Neural progenitor cell (in vitro differentiated cells): Measurements from ENCODE around the gene MED25. TPM values are rescaled to one million over a fixed set of nuclear protein-coding genes. Genes with fewer than 3 reads are reported as not detected.

Experiments
- DNase-seq: peaks from one replicate; pipeline ENCODE4 v3.0.0-alpha.2; 2016; ENCODE audit warnings: low spot score
- H2AFZ ChIP-seq: fragments of 200-600 bp; sonication (generic); replicated peaks from 2 replicates; pipeline ENCODE4 v1.6.1; 2016; ENCODE audit warnings: antibody characterized with exemption
- H3F3A ChIP-seq: fragments of 200-600 bp; sonication (generic); 2 replicates; pipeline ENCODE4 v1.6.1; 2016; ENCODE audit warnings: antibody characterized with exemption, low read depth
- H3K27ac ChIP-seq: fragments of 200-600 bp; sonication (generic); 2 replicates; pipeline ENCODE4 v1.5.1; 2016; ENCODE audit warnings: mild to moderate bottlenecking
- H3K27me3 ChIP-seq: fragments of 200-600 bp; sonication (generic); 2 replicates; pipeline ENCODE4 v1.6.1; 2016; ENCODE audit warnings: mild to moderate bottlenecking, moderate library complexity
- H3K36me3 ChIP-seq: fragments of 200-600 bp; sonication (generic); 2 replicates; pipeline ENCODE4 v1.5.1; 2016
- H3K4me1 ChIP-seq: fragments of 200-600 bp; sonication (generic); 2 replicates; pipeline ENCODE4 v1.6.1; 2016; ENCODE audit warnings: mixed run types
- H3K4me2 ChIP-seq: fragments of 200-600 bp; sonication (generic); 2 replicates; pipeline ENCODE4 v1.6.1; 2016
- H3K4me3 ChIP-seq: fragments of 200-600 bp; sonication (generic); 2 replicates; pipeline ENCODE4 v1.5.1; 2016
- H3K79me2 ChIP-seq: fragments of 200-600 bp; sonication (generic); 2 replicates; pipeline ENCODE4 v1.6.1; 2016; ENCODE audit warnings: low read depth
- H3K9ac ChIP-seq: fragments of 200-600 bp; sonication (generic); 2 replicates; pipeline ENCODE4 v1.6.1; 2016
- H3K9me3 ChIP-seq: fragments of 200-600 bp; sonication (generic); 2 replicates; pipeline ENCODE4 v1.5.1; 2016; ENCODE audit warnings: low read depth
- H4K20me1 ChIP-seq: fragments of 200-600 bp; sonication (generic); 2 replicates; pipeline ENCODE4 v1.6.1; 2016; ENCODE audit warnings: low read depth
- H3K27ac Mint-ChIP-seq: 3 replicates; pipeline ENCODE4 v1.8.0; 2021; ENCODE audit warnings: mixed read lengths
- H3K27me3 Mint-ChIP-seq: 2 replicates; pipeline ENCODE4 v1.8.0; 2022; ENCODE audit warnings: low read depth, mild to moderate bottlenecking, inconsistent platforms, moderate library complexity, mixed read lengths; ENCODE audit not compliant: insufficient read depth
- H3K36me3 Mint-ChIP-seq: 3 replicates; pipeline ENCODE4 v1.8.0; 2021; ENCODE audit warnings: mixed read lengths
- H3K4me1 Mint-ChIP-seq: 3 replicates; pipeline ENCODE4 v1.8.0; 2021; ENCODE audit warnings: mixed read lengths
- H3K4me3 Mint-ChIP-seq: 3 replicates; pipeline ENCODE4 v1.8.0; 2021; ENCODE audit warnings: mild to moderate bottlenecking, moderate library complexity, mixed read lengths
- H3K9me3 Mint-ChIP-seq: 3 replicates; pipeline ENCODE4 v1.8.0; 2020; ENCODE audit warnings: mixed read lengths
- EZH2 ChIP-seq: fragments of 200-600 bp; sonication (generic); IDR thresholded peaks from 2 replicates; pipeline ENCODE4 v1.6.1; 2017; ENCODE audit warnings: antibody characterized with exemption, mild to moderate bottlenecking, moderate library complexity
- EZH2phosphoT487 ChIP-seq: fragments of 200-600 bp; sonication (generic); IDR thresholded peaks from 2 replicates; pipeline ENCODE4 v1.6.1; 2017; ENCODE audit warnings: antibody characterized with exemption
- total RNA-seq: library from RNA; depleted of rRNA; stranded (reverse); fragments of >200 nt; gene quantifications from 2 replicates; pipeline ENCODE4 v1.2.3, GENCODE V29; 2015; ENCODE audit warnings: low replicate concordance
- TF ChIP-seq, protein P1 (sequence below): fragments of 200-600 bp; sonication (generic); IDR thresholded peaks from 2 replicates; pipeline ENCODE4 v1.5.1; 2017; ENCODE audit warnings: antibody characterized with exemption, mild to moderate bottlenecking

MED25 gene
- total RNA-seq, 1 donor from 2014 or later = 44.9 TPM

DNA sequence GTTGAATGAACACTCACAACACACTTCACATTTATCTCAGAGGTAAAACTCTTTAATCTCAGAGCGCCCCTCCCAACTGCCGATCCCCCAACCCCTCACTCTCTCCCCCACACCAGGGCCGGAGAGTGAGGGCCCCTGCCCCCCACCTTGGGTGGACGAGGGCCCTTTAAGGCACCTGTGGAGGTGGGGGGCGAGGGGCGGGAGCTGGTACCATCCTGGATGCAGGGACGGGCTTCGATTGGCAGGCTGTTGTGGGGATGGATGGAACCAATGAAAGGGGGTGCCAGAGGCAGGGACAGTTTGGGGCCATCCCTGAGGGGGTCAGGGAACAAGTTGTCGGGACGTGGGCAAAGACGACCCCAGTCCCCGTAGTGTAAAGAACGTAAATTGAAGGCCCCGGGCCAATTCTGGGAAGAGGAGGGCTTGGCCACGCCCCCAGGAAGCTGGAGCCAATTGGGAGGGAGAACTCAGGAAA lies 51.0 kb downstream of the MED25 start:
- Mint-ChIP-seq H3K9me3 (no peaks in the 10 kb centered on the region), H3K27ac (peak overlapping the region; percentile 57), H3K4me3 (no peak overlapping the region), H3K4me1 (peaks cover 50% of the 10 kb centered on the region), H3K27me3 (peaks cover 11% of the 10 kb centered on the region), H3K36me3 (peaks cover 16% of the 10 kb centered on the region)
- H3K79me2 ChIP-seq = peaks cover 32% of the 10 kb centered on the region
- no peaks in the 10 kb centered on the region for H3K36me3 ChIP-seq
- H3K9ac ChIP-seq = no peak overlapping the region
- H3K4me3 ChIP-seq = peak overlapping the region; percentile 41
- H3K27ac ChIP-seq = peak overlapping the region; percentile 42
- H2AFZ ChIP-seq = no peak overlapping the region
- peaks cover 15% of the 10 kb centered on the region for H3K4me1 ChIP-seq
- TF ChIP-seq, protein P1, sequence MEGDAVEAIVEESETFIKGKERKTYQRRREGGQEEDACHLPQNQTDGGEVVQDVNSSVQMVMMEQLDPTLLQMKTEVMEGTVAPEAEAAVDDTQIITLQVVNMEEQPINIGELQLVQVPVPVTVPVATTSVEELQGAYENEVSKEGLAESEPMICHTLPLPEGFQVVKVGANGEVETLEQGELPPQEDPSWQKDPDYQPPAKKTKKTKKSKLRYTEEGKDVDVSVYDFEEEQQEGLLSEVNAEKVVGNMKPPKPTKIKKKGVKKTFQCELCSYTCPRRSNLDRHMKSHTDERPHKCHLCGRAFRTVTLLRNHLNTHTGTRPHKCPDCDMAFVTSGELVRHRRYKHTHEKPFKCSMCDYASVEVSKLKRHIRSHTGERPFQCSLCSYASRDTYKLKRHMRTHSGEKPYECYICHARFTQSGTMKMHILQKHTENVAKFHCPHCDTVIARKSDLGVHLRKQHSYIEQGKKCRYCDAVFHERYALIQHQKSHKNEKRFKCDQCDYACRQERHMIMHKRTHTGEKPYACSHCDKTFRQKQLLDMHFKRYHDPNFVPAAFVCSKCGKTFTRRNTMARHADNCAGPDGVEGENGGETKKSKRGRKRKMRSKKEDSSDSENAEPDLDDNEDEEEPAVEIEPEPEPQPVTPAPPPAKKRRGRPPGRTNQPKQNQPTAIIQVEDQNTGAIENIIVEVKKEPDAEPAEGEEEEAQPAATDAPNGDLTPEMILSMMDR = no peak
- no peak for TF ChIP-seq EZH2
- no peaks in the 10 kb centered on the region for H3K9me3 ChIP-seq
- peak overlapping the region; percentile 78 for H3K4me2 ChIP-seq
- H3F3A ChIP-seq = peaks cover 61% of the 10 kb centered on the region
- H4K20me1 ChIP-seq = peaks cover 14% of the 10 kb centered on the region
- no peaks in the 10 kb centered on the region for H3K27me3 ChIP-seq
- DNase-seq = no peak

DNA sequence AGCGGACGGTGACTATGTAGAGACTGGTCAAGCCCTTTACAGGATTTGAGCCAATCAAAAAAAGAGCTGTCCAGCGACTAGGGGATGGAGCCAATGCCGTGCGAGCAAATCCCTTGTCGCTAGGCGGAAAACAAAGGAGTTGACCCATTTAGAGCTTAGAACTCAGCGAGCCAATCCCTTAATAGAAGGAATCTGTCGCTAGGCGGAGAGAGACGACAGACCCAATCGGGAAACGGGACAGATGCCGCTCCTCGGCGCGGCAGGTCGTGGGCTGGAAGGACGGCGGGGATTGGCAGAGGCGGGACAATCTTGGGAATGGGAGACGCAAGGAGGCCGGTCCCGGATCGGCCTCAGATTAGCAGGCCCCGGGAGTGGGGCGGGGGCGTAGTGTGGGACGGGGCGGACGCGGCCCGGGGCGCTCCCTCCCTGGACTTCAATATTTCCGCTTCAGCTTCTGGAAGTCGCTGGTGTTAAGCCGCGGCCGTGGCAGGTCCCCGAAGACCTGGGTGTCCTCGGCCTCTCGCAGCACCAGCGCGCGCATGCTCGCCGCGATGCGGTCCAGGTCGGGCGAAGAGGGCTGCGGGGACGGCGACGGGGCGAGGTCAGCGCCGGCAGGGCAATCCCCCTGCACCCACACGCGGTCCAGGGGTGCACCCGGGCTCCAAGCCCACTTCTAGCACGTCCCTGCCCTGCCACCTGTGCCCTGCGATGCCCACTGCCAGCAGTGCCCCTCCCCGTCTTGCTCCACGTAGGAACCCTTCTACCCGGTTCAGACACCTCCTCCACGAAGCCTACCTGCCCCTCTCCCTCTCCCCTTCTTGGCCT lies 51.6 kb downstream of the MED25 start:
- Histone ChIP-seq H3F3A (peaks cover 54% of the 10 kb centered on the region), H2AFZ (peak overlapping the region; percentile 22), H3K9me3 (no peaks in the 10 kb centered on the region), H3K4me1 (peaks cover 15% of the 10 kb centered on the region), H3K4me2 (peak overlapping the region; percentile 77), H4K20me1 (peaks cover 7% of the 10 kb centered on the region), H3K4me3 (peak overlapping the region; percentile 50), H3K79me2 (peaks cover 31% of the 10 kb centered on the region), H3K36me3 (no peaks in the 10 kb centered on the region), H3K27ac (peak overlapping the region; percentile 79), H3K27me3 (no peaks in the 10 kb centered on the region), H3K9ac (peak overlapping the region; percentile 34)
- no peak for TF ChIP-seq EZH2phosphoT487
- H3K9me3 Mint-ChIP-seq = no peaks in the 10 kb centered on the region
- peaks cover 43% of the 10 kb centered on the region for H3K4me1 Mint-ChIP-seq
- H3K27me3 Mint-ChIP-seq = peaks cover 9% of the 10 kb centered on the region
- H3K4me3 Mint-ChIP-seq = no peak overlapping the region
- peak overlapping the region; percentile 93 for H3K27ac Mint-ChIP-seq
- H3K36me3 Mint-ChIP-seq = peaks cover 9% of the 10 kb centered on the region
- DNase-seq = peak; percentile 100

DNA sequence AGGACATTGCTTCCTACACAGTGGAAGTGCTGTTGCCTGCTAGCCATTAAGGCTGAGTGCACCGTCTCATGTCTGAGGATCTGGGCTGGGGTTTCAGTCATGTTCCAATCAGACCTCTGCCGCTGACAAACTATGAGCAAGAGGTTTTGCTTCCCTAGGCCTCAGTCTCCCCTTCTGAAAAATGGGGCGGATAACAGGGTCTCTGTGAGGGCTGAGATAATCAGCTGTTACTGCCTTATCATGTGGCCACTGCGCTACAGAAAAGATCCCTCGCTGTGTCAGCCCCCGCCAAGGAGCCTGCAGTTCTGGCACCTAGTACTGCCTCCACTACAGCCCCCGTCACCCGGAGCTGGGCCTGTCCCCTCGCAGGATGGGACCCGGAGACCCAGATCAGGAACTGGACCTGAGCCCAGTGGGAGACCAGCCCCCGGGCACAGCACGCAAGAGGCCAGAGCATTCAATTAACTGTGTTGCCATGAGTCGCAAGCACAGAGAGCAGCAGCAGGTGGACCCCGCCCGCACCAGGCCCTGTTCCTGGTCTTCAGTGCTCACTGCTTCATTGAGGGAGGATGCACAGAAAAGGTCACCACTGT lies 52.3 kb downstream of the MED25 start:
- peaks cover 17% of the 10 kb centered on the region for H3K4me1 ChIP-seq
- DNase-seq = no peak
- TF ChIP-seq EZH2 = no peak
- TF ChIP-seq, protein P1 = no peak
- Mint-ChIP-seq H3K4me1 (peaks cover 41% of the 10 kb centered on the region), H3K27ac (peak overlapping the region; percentile 93), H3K36me3 (peaks cover 4% of the 10 kb centered on the region), H3K9me3 (no peaks in the 10 kb centered on the region), H3K4me3 (no peak overlapping the region), H3K27me3 (peaks cover 9% of the 10 kb centered on the region)
- no peaks in the 10 kb centered on the region for H3K27me3 ChIP-seq
- H3K27ac ChIP-seq = peak overlapping the region; percentile 79
- H3K4me3 ChIP-seq = peak overlapping the region; percentile 50
- H3F3A ChIP-seq = peaks cover 47% of the 10 kb centered on the region
- peaks cover under 1% of the 10 kb centered on the region for H4K20me1 ChIP-seq
- no peaks in the 10 kb centered on the region for H3K36me3 ChIP-seq
- H3K9me3 ChIP-seq = no peaks in the 10 kb centered on the region
- no peak overlapping the region for H3K9ac ChIP-seq
- H3K4me2 ChIP-seq = peak overlapping the region; percentile 77
- H3K79me2 ChIP-seq = peaks cover 31% of the 10 kb centered on the region
- H2AFZ ChIP-seq = no peak overlapping the region
